Panc1 (cell line): ENCODE results near the gene PHF1. TPM values are rescaled to one million over a fixed set of nuclear protein-coding genes. Genes with fewer than 3 reads are reported as not detected.

Source experiments
- ATAC-seq: fragments of 200-7000 bp; cut with Tn5 transposase; 2 replicates; pipeline ENCODE4 v1.9.1; 2020; ENCODE audit warnings: mild to moderate bottlenecking, moderate library complexity
- BruUV-seq: library from RNA; stranded (reverse); fragments of 400-500 nt; replicated peaks from 2 replicates; lab custom pipeline; 2021; lab: Mats Ljungman, UMichigan
- CTCF ChIA-PET: fragments of 300-600 bp; sonication (Branson Sonifier 250); formaldehyde crosslinking; loops from one replicate; lab custom pipeline; 2022; ENCODE audit warnings: antibody characterized with exemption; lab: Charles Lee
- POLR2A ChIA-PET: fragments of 300-600 bp; sonication (Branson Sonifier 250); formaldehyde crosslinking; loops from one replicate; lab custom pipeline; 2022; ENCODE audit warnings: antibody characterized with exemption; lab: Charles Lee
- DNase-seq: peaks from one replicate; pipeline ENCODE4 v3.0.0-alpha.2; 2010; ENCODE audit warnings: low read depth, low spot score
- H3K27ac ChIP-seq: 2 replicates; pipeline ENCODE4 v1.5.1; 2011; ENCODE audit warnings: mild to moderate bottlenecking, low read length, inconsistent platforms
- H3K27me3 ChIP-seq: fragments of 200-500 bp; sonication (Bioruptor generic); 2 replicates; pipeline ENCODE4 v1.6.0; 2014; ENCODE audit warnings: low read length, inconsistent platforms; ENCODE audit not compliant: control insufficient read depth, insufficient read depth
- H3K36me3 ChIP-seq: fragments of 200-500 bp; sonication (Bioruptor generic); 2 replicates; pipeline ENCODE4 v1.5.1; 2014; ENCODE audit warnings: inconsistent platforms, mild to moderate bottlenecking, low read length, moderate library complexity; ENCODE audit not compliant: control insufficient read depth, insufficient read depth
- H3K4me1 ChIP-seq: 2 replicates; pipeline ENCODE4 v1.5.1; 2011; ENCODE audit warnings: inconsistent platforms, mild to moderate bottlenecking, low read length, moderate library complexity; ENCODE audit not compliant: control insufficient read depth, insufficient read depth
- H3K4me3 ChIP-seq, 2 experiments: 2 replicates each; pipeline ENCODE4 v1.5.1; 2011 to 2012; ENCODE audit warnings: low read depth in 2 of 2, low read length in 2 of 2, mild to moderate bottlenecking in 2 of 2, inconsistent platforms in 1 of 2, moderate library complexity in 1 of 2
- H3K9me3 ChIP-seq: fragments of 200-500 bp; sonication (Bioruptor generic); 2 replicates; pipeline ENCODE4 v1.5.1; 2014; ENCODE audit warnings: low read depth, mild to moderate bottlenecking, inconsistent platforms, low read length, moderate library complexity; ENCODE audit not compliant: control insufficient read depth, insufficient read depth
- POLR2AphosphoS5 ChIP-seq: IDR thresholded peaks from 2 replicates; pipeline ENCODE4 v1.6.1; 2012; ENCODE audit warnings: mild to moderate bottlenecking, low read depth, low read length, moderate library complexity
- SIN3A ChIP-seq: IDR thresholded peaks from 2 replicates; pipeline ENCODE4 v1.6.1; 2012; ENCODE audit warnings: low read depth, mild to moderate bottlenecking, low read length, moderate library complexity, borderline replicate concordance; ENCODE audit not compliant: insufficient read depth
- TCF7L2 ChIP-seq: IDR thresholded peaks from 2 replicates; pipeline ENCODE4 v1.6.1; 2011; ENCODE audit warnings: mild to moderate bottlenecking, low read depth, low read length, inconsistent platforms
- in situ Hi-C: cut with HindIII; loops from 2 replicates; pipeline ENCODE4 v1.10.0; 2016; ENCODE audit warnings: low sequenced_read_pairs, low pct_unique_long_range_greater_than_20kb
- intact Hi-C: fragments of 100-400 bp; cut with micrococcal nuclease; formaldehyde crosslinking; loops from one replicate; pipeline ENCODE4 v1.10.0; 2022; ENCODE audit not compliant: unreplicated experiment
- total RNA-seq: library from RNA; stranded (reverse); gene quantifications from one replicate; pipeline ENCODE4 v1.2.1, GENCODE V29; 2021; ENCODE audit not compliant: unreplicated experiment
- TF ChIP-seq, protein P1 (sequence below), 2 experiments: IDR thresholded peaks; 2 replicates each; pipeline ENCODE4 v1.6.1; 2011 to 2012; ENCODE audit warnings: low read depth in 2 of 2, control low read depth in 1 of 2, low read length in 1 of 2, mild to moderate bottlenecking in 1 of 2, moderate library complexity in 1 of 2; ENCODE audit not compliant: insufficient read depth in 1 of 2
- TF ChIP-seq, protein P2 (sequence below): fragments of 450-650 bp; IDR thresholded peaks from 2 replicates; pipeline ENCODE4 v1.5.1; 2017; ENCODE audit warnings: mild to moderate bottlenecking

PHF1 gene
- total RNA-seq, 1 experiment from 2014 or later: 51.6 TPM

DNA sequence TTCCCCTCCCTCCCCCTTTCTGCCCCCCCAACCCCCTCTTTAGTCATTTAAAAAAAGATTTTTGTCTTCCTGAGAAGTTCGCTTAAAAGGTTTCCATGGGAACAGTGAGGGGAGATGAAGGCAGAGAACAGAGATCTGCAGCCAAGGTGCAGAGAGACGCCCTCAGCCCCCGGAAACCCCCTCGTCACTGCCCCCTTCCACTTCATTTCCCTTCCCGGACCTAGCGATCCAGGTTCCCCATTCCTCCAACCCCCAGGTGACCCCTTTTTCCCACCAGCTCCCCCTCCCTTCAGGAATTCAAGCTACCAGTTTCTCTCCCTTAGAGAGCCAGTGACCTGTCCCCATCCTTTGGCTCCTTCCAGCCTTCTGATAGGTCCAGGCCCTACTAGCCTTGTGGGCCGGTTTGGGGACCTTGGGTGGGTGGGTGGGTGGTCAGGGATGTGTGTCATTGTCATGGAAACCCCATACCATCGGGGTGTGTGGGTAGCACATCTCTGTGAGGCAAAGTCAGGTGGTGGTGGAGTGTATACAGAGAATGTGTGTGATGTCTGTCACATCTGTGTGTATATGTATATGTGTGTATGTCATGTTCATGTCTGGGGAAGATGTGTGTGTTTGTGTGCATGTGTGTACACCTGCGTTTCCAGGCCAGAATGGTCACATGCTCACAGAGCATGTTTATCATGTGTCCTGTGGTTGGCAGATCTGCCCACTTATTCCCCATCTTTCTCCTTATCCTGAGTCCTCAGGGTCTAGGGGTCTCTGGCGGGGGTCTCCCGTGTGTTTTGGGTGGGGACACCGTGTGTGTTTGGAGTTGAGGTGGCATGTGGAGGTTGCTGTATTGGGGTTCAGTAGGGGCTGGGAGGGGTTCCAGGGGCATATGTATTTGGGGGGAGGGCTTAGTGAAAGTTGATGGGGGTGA, 16.0 kb downstream of the PHF1 start:
- no TSS peak for BruUV-seq
- H3K27ac ChIP-seq: peak overlapping the region; percentile 76
- ATAC-seq (no peak), DNase-seq (no peak)
- no peaks in the 10 kb centered on the region for H3K36me3 ChIP-seq
- POLR2A ChIA-PET: interaction anchor here (0.5 to 0.6 kb wide), 5 partner anchors 13 to 181 kb away, joined by 3 to 6 read pairs (median 3); no protein-coding TSS in a partner anchor
- H3K4me1 ChIP-seq: peaks cover 37% of the 10 kb centered on the region
- H3K27me3 ChIP-seq: no peaks in the 10 kb centered on the region
- no peaks in the 10 kb centered on the region for H3K9me3 ChIP-seq
- in situ Hi-C loops (no loop called here), intact Hi-C loops (no loop called here)
- CTCF ChIA-PET: interaction anchor here (0.7 to 1.5 kb wide), 5 partner anchors 9 to 152 kb away, joined by 3 to 11 read pairs (median 6); partner anchors contain the start of genes CUTA and ZBTB22
- peak overlapping the region; percentile 60 to 91 for H3K4me3 ChIP-seq
- no peak for TF ChIP-seq TCF7L2
- TF ChIP-seq, protein P1, sequence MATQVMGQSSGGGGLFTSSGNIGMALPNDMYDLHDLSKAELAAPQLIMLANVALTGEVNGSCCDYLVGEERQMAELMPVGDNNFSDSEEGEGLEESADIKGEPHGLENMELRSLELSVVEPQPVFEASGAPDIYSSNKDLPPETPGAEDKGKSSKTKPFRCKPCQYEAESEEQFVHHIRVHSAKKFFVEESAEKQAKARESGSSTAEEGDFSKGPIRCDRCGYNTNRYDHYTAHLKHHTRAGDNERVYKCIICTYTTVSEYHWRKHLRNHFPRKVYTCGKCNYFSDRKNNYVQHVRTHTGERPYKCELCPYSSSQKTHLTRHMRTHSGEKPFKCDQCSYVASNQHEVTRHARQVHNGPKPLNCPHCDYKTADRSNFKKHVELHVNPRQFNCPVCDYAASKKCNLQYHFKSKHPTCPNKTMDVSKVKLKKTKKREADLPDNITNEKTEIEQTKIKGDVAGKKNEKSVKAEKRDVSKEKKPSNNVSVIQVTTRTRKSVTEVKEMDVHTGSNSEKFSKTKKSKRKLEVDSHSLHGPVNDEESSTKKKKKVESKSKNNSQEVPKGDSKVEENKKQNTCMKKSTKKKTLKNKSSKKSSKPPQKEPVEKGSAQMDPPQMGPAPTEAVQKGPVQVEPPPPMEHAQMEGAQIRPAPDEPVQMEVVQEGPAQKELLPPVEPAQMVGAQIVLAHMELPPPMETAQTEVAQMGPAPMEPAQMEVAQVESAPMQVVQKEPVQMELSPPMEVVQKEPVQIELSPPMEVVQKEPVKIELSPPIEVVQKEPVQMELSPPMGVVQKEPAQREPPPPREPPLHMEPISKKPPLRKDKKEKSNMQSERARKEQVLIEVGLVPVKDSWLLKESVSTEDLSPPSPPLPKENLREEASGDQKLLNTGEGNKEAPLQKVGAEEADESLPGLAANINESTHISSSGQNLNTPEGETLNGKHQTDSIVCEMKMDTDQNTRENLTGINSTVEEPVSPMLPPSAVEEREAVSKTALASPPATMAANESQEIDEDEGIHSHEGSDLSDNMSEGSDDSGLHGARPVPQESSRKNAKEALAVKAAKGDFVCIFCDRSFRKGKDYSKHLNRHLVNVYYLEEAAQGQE (IDR thresholded peaks at IDR 0.05; ENCODE audit: insufficient read depth in 1 of 2, low read depth in 2 of 2, low read length in 1 of 2): no peak

DNA sequence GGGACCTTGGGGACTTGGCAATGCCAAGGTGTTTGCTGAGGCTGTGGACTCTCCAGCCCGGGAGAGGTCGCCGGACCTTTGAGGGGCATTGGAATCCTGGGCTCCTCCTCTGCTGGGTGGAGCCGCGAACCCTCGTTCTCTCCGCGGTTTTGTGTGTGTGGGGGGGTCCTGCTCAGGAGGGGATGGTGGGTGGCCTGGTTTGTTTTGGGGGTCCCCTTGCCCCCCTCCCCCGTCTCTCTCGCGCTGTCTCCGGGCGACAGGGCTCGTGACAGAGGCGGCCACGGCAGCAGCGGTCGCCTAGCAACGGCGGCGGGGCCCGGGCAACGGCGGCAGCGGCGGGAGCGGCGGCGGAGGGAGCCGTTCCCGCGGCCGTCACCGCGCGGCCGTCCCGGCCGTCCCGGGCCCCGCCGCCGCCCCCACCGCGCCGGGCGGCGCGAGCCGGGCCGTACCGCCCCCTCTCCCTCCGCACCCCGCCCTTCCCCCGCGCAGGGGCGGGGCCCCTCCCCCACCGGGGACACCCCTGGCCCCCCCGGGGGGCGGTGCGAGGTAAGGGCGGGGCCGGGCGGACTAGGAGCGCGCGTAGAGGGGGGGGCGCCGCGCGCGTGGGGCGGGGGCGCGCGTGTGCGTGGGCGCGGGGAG, 16.9 kb downstream of the PHF1 start:
- Histone ChIP-seq H3K27me3 (no peaks in the 10 kb centered on the region), H3K4me1 (peaks cover 37% of the 10 kb centered on the region), H3K9me3 (no peaks in the 10 kb centered on the region), H3K27ac (peak overlapping the region; percentile 76), H3K36me3 (no peaks in the 10 kb centered on the region), H3K4me3 (peak overlapping the region; percentile 60 to 91)
- CTCF ChIA-PET: no interaction called here
- BruUV-seq: no TSS peak
- no peak for DNase-seq
- POLR2A ChIA-PET: interaction anchor here (0.7 kb wide), 1 partner anchor 151 kb away, joined by 4 read pairs; the partner anchor contains the start of gene B3GALT4
- peak; percentile 47 for ATAC-seq
- intact Hi-C loops (no loop called here), in situ Hi-C loops (no loop called here)
- TF ChIP-seq TCF7L2 (no peak), POLR2AphosphoS5 (no peak), SIN3A (peak; percentile 28; the same call in 1 of the 2 replicates)
- TF ChIP-seq, protein P2, sequence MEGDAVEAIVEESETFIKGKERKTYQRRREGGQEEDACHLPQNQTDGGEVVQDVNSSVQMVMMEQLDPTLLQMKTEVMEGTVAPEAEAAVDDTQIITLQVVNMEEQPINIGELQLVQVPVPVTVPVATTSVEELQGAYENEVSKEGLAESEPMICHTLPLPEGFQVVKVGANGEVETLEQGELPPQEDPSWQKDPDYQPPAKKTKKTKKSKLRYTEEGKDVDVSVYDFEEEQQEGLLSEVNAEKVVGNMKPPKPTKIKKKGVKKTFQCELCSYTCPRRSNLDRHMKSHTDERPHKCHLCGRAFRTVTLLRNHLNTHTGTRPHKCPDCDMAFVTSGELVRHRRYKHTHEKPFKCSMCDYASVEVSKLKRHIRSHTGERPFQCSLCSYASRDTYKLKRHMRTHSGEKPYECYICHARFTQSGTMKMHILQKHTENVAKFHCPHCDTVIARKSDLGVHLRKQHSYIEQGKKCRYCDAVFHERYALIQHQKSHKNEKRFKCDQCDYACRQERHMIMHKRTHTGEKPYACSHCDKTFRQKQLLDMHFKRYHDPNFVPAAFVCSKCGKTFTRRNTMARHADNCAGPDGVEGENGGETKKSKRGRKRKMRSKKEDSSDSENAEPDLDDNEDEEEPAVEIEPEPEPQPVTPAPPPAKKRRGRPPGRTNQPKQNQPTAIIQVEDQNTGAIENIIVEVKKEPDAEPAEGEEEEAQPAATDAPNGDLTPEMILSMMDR: peak; percentile 55
- TF ChIP-seq, protein P1 (IDR thresholded peaks at IDR 0.05; ENCODE audit: insufficient read depth in 1 of 2, low read depth in 2 of 2, low read length in 1 of 2): no peak
